DND-41 (cell line): ENCODE results near the gene SLC35E2B.
"Not testable (repeated sequence)": the region's sequence is repeated elsewhere in the genome, so short reads cannot be mapped to it uniquely, and the experiment has no call there.

Experiments
- CTCF ChIP-seq: IDR thresholded peaks from 2 replicates; pipeline ENCODE4 v1.5.1; 2012; ENCODE audit warnings: borderline replicate concordance, low read length, moderate library complexity, mild to moderate bottlenecking; ENCODE audit not compliant: poor library complexity, severe bottlenecking; ENCODE audit errors: extremely low read depth
- EZH2 ChIP-seq: IDR thresholded peaks from 3 replicates; pipeline ENCODE4 v1.6.1; 2012; ENCODE audit warnings: borderline replicate concordance, low read depth, mild to moderate bottlenecking, moderate library complexity, low read length, inconsistent platforms; ENCODE audit not compliant: severe bottlenecking

GRCh38 chr1:1676087-1676486 is 16.5 kb downstream of the SLC35E2B start:
- not testable (repeated sequence) for TF ChIP-seq CTCF, EZH2
